Measurements from ENCODE around the gene RAP1GDS1.
"Not testable (repeated sequence)": the region's sequence is repeated elsewhere in the genome, so short reads cannot be mapped to it uniquely, and the experiment has no call there.

The RAP1GDS1 gene

DNA sequence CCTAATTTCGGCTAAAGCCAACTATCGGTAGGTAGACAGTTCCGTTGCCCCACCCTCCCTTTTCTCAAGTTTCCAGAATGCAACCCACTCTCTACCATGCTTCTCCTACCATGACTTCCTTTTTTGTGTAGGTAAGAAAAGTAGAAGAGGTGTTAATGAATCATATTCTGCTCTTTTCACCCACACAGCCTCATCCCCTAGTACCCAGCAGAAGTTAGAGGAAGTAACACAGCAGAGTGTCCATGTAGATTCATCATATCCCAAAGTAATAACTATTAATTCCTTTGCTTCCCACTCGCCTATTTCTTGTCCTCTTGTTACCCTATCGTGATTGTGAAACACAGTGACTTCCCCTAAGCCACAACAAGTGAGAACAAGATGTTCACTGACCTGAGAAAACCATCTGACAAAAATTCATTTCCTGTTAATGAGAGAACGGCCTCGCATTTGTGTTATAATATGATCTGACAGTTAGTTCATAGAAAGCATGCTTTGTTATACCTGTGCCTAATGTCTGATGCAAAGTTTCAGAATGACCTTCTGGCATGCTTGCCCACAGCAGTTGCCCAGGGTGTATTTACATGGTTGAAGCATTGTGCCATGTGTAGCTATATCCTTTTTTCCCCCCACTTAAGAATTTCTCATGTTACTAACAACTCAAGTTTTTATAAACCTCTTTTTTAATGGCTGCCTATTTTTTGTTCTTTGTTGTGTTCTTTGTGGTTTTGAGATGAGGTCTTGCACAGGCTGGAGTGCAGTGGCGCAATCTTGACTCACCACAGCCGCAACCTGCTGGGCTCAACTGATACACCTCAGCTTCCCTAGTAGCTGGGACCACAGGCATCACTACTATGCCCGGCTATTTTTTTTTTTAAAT lies 185.6 kb downstream of the RAP1GDS1 start:
- DNase-seq, result no peak

DNA sequence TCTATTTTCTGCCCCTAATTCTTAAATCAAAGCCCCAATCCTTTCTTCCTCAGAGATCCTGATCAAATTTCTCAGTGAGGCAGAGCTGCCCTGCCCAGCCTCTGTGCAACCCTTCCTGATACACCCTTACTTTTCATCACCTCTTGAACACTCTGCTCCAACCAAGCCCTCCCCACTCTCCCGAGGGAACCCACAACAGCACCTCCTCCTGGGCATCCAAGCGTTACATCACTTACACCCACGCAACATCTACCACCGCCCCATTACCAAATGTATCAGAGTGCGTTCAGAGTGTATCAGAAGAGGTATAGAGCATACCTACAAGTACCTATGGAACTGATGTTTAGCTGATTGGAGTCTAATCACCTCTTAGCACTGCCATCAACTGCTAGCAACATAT lies 186.5 kb downstream of the RAP1GDS1 start:
- DNase-seq, result no peak

DNA sequence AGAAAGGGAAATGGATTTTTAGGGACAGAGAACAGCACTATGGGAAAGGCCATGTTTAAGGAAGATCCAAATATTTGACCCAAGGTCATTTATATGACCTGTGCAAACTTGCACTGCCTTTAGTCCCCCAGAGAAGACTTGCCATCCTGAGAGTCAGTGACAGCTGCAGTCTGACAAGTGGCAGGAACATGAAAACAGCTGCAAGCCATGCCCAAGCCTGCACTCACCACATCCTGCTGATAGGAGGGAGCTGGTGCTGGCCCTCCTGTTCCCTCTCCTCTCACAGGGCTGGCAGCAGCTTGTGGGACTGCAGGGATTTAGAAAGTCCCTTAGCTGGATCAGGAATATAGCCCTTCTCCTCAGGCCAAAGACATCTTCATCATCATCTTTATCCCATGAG lies 187.7 kb downstream of the RAP1GDS1 start:
- no peak for DNase-seq

DNA sequence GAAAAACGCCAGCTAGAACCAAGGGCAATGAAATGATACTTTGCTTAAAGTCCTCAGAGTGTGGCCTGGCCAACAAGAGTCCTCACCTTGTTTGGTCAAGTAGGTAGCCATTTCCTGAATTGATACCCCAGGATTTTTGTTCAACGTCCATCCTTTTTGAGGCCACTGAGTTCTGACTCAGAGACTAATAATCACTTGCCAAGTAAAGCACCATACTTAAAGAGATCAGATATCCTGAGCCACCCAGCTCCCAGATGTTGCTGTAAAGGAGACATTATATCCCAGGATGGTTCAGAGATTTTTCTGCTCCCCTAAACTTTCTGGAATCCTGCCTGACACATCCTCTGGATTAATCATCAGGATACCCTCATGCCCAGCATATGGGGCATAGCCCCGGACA lies 190.9 kb downstream of the RAP1GDS1 start:
- no peak for DNase-seq

DNA sequence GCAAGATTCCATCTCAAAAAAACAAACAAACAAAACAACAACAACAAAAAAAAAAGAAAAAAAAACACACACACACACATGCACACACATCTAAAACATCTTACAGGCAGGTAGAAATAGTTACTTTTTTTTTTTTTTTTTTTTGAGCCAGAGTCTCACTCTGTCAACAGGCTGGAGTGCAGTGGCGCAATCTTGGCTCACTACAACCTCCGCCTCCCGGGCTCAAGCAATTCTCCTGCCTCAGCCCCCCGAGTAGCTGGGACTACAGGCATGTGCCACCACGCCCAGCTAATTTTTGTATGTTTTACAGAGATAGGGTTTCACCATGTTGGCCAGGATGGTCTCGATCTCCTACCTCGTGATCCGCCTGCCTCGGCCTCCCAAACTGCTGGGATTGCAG lies 196.2 kb downstream of the RAP1GDS1 start:
- DNase-seq, result not testable (repeated sequence)

DNA sequence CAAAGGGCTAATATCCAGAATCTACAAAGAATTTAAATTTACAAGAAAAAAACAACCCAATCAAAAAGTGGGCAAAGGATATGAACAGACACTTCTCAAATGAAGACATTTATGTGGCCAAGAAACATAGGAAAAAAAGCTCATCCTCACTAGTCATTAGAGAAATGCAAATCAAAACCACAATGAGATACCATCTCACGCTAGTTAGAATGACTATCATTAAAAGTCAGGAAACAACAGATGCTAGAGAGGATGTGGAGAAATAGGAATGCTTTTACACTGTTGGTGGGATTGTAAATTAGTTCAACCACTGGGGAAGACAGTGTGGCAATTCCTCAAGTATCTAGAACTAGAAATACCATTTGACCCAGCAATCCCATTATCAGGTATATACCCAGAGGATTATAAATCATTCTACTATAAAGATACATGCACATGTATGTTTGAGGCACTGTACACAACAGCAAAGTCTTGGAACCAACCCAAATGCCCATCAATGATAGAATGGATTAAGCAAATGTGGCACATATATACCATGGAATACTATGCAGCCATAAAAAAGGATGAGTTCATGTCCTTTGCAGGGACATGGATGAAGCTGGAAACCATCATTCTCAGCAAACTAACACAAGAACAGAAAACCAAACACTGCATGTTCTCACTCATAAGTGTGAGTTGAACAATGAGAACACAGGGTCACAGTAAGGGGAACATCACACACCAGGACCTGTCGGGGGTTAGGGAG lies 200.1 kb downstream of the RAP1GDS1 start:
- DNase-seq, result not testable (repeated sequence)

DNA sequence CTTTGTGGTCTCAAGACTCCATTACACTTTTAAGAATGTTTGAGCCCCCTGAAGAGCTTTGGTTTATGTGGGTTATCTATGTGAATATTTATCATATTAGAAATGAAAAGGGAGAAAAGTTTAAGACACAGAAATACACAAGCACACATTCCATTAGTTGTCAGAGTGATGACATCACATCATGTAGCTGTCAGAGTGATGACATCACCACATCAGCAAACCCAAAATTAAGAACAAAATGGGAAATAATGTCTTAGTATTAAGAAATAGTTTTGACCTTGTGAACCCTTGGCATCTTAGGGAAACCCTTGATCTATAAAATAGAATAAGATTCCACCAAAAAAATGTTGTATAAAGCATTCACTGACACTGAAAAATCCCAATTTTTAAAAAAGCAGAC lies 201.3 kb downstream of the RAP1GDS1 start:
- no peak for DNase-seq

DNA sequence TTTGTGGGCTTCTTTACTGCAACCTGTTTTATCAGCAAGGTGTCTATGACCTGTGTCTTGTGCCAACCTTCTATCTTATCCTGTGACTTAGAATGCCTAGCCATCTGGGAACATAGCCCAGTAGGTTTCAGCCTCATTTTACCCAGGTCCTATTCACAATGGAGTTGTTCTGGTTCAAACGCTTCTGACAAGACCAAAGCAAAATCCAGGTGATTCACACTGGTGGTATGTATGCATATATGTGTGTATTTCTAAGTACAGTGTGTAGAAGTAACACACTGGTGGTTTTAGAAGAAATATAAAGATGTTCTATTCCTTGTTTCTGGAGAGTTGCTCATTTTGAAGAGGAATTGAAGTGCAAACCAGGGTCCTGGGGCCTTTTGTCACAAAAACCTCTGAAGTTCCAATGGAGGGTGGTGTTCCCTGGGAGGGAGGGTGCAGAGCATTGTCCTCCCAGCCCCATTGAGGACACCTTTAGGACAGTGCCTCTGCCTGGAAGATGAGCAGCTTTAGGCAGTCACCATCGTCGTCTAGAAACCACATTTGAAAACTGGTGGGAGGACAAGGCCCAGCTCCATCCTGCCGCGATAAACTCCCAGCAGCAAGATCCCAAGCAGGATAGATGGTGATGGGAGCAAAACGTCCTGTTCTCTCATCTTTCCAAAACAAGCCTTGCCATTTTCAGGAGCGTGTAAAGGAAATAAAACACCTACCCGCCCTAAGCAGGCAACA lies 205.8 kb downstream of the RAP1GDS1 start:
- DNase-seq, result no peak

DNA sequence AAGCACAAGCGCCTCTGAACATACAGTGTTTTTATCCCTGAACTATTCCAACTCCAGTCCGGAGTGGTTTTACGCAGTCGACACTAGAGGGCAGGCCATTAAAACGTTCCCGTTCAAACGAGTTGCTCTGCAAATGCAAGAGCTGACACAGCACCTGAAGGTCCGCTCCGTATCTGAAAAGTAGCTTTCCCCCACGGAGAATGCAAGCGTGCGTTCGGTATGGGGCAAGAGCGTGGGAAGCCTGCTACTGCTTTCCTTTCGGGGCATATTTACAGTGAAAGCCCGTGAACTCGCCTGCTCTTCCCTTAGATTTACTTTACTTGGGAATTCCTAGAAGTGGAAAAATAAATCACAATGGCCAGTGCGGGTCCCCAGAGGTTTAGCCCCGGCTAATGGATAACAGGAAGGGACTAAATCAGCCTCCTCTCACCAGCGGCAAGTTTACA lies 206.5 kb downstream of the RAP1GDS1 start:
- DNase-seq, result peak; percentile 37

DNA sequence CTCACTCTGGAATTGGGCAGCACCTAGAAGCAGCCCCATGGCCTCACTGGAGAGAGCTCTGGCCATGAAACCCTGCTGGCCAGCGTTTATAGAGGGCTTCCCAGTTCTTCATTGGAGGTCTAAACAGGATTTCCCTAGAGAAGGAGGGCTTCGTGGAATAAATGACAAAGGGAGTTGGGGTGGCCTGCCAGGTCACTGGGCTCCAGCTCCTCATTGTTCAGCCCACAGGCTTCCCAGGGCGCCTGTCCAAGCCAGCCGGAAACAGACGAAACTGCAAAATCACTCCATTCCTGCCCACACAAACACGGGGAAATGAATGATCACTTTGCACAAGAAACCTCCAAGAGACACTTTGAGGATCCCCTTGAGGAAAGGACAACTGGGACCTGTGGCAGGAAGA lies 207.5 kb downstream of the RAP1GDS1 start:
- DNase-seq, result no peak

DNA sequence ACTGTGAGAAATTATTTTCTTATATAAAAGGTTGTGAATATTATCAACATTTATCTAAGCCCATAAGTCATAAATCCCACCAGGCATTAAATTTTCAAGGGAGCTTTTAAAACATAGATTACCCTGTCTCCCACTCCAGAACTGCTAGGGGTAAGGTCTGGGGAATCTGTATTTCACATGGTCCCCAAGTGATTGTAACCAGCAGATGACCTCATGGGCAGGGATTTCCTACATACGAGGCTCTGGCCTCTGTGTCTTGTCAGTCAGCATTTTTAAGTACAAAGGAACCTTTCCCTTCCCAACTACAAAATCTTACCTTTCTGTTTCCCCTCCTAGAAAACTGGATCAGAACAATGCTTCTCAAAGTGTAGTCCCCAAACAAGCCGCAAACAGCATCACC lies 208.6 kb downstream of the RAP1GDS1 start:
- no peak for DNase-seq

DNA sequence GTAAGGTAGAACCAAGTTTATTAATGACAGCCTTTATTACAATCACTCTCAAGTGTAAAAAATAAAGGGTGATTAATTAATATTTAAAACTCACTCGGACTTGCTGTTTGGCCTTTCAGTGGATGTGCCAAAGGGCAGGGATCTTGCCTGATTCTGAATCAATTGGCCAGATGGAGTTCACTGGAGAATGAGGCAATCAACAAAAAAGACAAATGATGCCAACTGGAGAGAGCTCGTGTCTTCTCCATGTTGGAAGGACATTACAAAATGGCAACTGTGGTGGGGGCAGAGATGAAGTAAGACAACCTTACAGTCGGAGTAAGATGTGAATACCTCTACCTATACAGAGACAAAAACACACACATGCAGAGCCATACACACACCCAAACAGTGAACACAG lies 209.2 kb downstream of the RAP1GDS1 start:
- no peak for DNase-seq

DNA sequence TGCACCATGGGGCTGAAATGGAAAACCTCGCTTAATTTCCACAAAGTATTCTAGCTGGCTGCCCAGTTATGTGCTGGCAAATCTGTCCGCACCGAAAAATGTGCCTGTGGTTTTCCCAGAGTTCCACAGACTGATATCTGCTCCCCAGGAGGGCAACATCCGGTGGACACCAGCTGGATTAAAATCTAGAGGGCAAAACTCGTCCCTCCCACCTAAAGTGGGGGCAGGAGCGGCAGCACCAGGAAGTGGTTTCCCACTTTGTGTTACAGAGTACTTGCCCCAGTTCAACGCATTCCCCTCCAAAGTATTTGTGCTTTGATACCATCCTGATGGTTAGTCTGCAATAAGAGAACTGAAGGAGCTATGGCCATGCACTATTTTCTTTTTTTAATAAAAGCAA lies 209.6 kb downstream of the RAP1GDS1 start:
- DNase-seq, result no peak

DNA sequence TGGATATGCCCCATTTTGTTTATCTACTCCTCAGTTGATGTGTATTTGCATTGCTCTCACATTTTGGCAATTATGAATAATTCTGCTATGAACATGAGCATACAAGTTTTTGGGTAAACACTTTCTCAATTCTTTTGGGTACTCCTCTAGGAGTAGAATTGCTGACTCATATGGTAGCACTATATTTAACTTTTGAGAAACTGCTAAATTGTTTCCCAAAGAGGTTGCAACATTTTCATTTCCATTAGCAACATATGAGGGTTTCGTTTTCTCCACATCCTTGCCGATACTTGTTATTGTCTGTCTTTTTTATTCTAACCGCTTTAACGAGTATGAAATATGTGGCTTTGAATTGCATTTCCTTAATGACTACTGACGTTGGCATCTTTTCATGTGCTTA lies 211.9 kb downstream of the RAP1GDS1 start:
- no peak for DNase-seq

DNA sequence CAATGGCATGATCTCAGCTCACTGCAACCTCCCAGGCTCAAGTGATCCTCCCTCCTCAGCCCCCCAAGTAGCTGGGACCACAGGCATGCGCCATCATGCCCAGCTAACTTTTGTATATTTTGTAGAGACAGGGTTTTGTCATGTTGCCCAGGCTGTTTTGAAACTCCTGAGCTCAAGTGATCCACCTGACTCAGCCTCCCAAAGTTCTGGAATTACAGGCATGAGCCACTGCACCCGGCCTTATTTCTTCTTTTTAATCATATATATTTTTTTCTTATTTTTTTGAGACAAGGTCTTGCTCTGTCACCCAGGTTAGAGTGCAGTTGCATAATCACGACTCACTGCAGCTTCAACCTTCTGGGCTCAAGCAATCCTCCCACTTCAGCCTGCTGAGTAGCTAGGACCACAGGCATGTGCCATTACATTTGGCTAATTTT lies 213.2 kb downstream of the RAP1GDS1 start:
- DNase-seq, result no peak

DNA sequence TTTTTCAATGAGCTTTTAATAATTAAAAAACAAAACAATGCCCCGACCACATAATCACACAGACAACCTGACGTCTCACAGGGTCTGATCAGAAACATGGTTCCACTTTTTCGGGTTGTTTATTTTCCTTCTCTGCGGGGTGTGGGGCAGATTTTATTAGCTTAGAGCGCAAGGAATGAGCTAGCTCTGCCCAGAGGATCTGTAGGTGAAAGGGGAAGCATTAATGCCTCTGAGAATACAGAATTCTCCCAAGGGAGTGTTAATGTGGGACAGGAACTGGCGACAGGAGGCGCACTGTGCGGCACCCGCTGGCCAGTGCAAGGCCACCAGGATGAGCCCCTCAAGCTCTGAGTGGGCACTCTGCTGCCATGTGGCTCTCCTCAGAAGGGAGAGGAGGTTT lies 215.7 kb downstream of the RAP1GDS1 start:
- DNase-seq, result no peak

DNA sequence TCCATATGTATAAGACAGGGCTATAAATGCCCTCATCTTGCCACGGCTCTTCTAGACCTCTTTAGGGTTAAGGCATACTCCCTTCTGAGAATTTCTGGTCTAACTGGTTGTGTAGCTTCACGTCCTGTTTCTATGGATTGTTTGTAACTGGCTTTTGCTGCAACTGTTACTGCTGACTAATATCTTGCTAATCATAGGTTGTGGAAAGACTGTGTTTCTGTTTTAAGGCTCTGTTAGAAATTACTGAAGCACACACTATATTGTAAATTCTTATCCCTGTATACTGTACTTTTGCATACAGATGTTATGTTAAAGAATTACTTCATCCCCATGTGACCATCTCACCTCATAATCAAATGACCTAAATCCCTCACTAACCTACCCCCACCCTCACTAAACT lies 218.4 kb downstream of the RAP1GDS1 start:
- not testable (repeated sequence) for DNase-seq

DNA sequence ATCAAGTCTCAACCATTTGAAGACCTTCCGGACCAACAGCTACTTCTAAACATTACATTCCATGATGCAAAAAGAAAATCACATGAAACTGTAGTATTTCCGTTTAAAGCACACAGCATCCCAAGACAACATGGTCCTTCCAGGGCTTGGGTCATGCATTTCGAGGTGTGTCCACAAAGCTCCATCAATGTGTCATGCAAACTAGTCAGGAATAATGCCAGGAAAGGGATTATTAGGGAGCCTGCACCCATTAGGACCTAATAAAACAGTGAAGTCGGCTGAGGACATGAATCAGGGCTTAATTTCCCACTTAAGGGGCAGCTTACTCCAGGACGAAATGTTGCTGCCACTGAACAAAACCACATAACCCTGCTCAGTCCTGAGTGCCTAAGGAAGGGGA lies 219.4 kb downstream of the RAP1GDS1 start:
- DNase-seq, result no peak

DNA sequence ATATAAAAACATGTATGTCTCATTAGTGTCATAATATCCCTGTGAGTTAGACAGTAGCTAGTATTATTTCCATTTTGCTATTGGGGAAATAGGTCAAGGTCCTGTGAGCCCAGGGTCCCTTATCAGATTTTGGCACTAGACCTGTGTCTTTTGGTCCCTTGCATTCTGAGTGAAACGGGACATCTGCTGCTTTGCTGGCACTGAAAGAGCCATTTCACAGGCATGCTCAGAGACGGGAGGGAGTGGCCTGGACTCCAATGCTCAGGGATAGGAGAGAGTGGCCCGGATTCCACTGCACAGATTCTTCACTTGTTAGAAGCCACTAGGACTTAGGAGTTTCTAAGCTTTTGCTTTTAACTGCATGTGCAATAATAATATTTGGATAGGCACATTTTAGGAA lies 220.0 kb downstream of the RAP1GDS1 start:
- DNase-seq, result no peak

DNA sequence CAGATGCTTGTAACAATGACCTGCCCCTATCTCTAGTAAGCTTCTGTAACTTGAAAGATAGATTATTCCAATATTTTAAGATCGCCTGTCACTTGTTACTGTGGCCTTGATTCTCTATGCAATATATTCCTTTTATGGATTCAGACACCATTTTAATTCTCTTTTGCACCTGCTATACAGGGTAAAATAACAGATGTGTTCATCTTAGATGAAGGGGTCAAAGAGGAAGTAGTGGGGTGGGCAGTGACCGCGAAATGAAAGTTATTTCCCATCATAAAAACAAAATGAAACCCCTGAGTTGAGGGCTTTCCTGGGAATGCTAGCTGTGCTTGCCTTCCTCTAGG lies 221.3 kb downstream of the RAP1GDS1 start:
- no peak for DNase-seq

DNA sequence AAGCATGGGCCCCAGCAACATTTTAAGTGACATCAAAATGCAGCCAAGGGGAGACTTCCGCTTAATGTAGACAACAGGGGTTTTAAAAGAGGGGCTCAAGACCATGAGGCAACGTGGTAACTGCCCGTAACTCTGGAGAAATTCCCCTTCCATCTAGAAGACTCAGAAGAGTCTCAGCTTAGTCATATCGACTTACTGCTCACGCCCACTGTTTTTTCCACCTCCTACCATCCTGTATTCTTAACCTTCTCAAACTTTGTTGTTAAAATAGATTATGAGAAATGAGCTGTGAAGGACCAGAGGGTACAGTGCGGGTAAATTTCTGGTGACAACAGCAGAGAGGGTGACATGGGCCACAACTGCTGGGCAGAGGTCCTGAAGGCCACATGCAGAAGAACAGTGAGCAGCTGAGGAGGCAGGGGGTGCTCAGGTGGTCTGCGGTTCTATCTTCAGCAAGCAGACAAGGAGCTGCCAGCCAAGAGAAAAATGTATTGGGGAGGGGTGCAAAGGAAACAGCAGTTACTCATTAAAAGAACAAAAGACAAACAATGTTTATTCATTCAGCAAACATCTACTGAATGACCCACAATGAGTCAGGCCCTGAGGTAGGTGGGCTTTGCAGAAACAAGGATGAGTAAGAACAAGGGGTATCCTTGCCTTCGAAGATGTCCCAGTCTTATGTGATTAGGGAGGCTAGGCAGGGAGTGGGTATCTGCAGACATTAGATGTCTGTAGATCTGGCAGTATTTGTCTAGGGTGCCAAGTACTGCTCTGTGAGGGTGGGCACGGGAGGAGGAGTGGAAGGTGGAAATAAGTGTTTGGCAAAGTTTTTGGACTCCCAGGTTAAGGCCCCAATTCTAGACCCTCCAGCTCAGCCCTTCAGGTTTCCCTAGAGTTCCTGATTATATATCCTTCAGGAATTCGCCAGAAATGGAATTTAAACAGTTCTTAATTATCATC lies 221.9 kb downstream of the RAP1GDS1 start:
- DNase-seq, result no peak

DNA sequence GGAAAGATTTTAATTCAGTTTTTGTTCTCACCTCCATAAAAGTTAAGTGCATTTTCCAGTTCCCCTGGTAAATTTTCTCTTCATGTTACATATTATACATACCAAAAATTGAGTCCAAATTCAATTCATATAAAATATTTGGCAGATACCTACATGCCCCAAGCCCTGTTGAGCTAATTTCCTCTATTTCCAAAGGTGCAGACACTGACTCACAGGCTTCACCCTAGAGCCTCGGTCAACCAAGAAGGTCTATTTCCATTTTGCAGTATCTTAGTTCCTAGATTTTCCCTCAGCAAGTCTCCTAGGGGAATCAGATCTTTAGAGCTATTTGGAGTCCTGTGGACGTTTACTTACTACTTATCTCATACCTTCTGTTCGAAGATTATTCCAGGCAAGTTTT lies 222.8 kb downstream of the RAP1GDS1 start:
- DNase-seq, result no peak

Data from NCI-H1105 (cell line).